IMR-90 (cell line): ENCODE data around the gene MOCS2. TPM values are rescaled to one million over a fixed set of nuclear protein-coding genes. Genes with fewer than 3 reads are reported as not detected.

Experiments used
- ATAC-seq: fragments of 200-7000 bp; cut with Tn5 transposase; 2 replicates; pipeline ENCODE4 v1.9.1; 2020; ENCODE audit warnings: low read depth, mild to moderate bottlenecking, moderate library complexity
- BruUV-seq: library from RNA; stranded (reverse); fragments of 400-500 nt; replicated peaks from 2 replicates; lab custom pipeline; 2021; lab: Mats Ljungman, UMichigan
- CTCF ChIA-PET: fragments of 300-600 bp; formaldehyde crosslinking; extraction: SDS; loops from one replicate; lab custom pipeline; 2021; ENCODE audit warnings: antibody characterized with exemption; lab: Yijun Ruan, JAX
- POLR2A ChIA-PET: fragments of 300-600 bp; sonication (Branson Sonifier 250); formaldehyde crosslinking; loops from one replicate; lab custom pipeline; 2022; ENCODE audit warnings: antibody characterized with exemption; ENCODE audit not compliant: unreplicated experiment; lab: Charles Lee
- DNase-seq: peaks from one replicate; pipeline ENCODE4 v3.0.0; 2013
- H2AFZ ChIP-seq: replicated peaks from 2 replicates; pipeline ENCODE3; 2013; ENCODE audit warnings: low read length, mild to moderate bottlenecking; ENCODE audit not compliant: poor library complexity
- H2AK5ac ChIP-seq: 2 replicates; pipeline ENCODE4 v1.6.1; 2013; ENCODE audit warnings: low read depth, low read length, inconsistent platforms
- H2AK9ac ChIP-seq: replicated peaks from 2 replicates; pipeline ENCODE3; 2013; ENCODE audit warnings: mild to moderate bottlenecking, low read depth, low read length, moderate library complexity; ENCODE audit not compliant: poor library complexity
- H2BK120ac ChIP-seq: 2 replicates; pipeline ENCODE4 v1.6.1; 2013; ENCODE audit warnings: low read depth, low read length, inconsistent platforms
- H2BK15ac ChIP-seq: 3 replicates; pipeline ENCODE4 v1.6.1; 2013; ENCODE audit warnings: low read depth, low read length, inconsistent platforms
- H2BK20ac ChIP-seq: 2 replicates; pipeline ENCODE4 v1.6.1; 2013; ENCODE audit warnings: low read depth, mild to moderate bottlenecking, inconsistent platforms, low read length, moderate library complexity
- H2BK5ac ChIP-seq: 2 replicates; pipeline ENCODE4 v1.6.1; 2013; ENCODE audit warnings: mild to moderate bottlenecking, low read depth, low read length, inconsistent platforms; ENCODE audit not compliant: poor library complexity, severe bottlenecking
- H3K14ac ChIP-seq: replicated peaks from 2 replicates; pipeline ENCODE4 v1.6.1; 2013; ENCODE audit warnings: low read depth, low read length, inconsistent platforms
- H3K18ac ChIP-seq: 2 replicates; pipeline ENCODE4 v1.6.1; 2013; ENCODE audit warnings: low read depth, low read length, control low read depth
- H3K23ac ChIP-seq: 2 replicates; pipeline ENCODE4 v1.6.1; 2013; ENCODE audit warnings: low read depth, low read length, inconsistent platforms
- H3K27ac ChIP-seq: 2 replicates; pipeline ENCODE4 v1.5.1; 2013; ENCODE audit warnings: mild to moderate bottlenecking, control low read depth, low read length; ENCODE audit not compliant: insufficient read depth
- H3K27me3 ChIP-seq: 2 replicates; pipeline ENCODE4 v1.6.1; 2013; ENCODE audit warnings: low read length; ENCODE audit not compliant: control insufficient read depth, insufficient read depth
- H3K36me3 ChIP-seq: 2 replicates; pipeline ENCODE4 v1.6.1; 2013; ENCODE audit warnings: low read length, mixed read lengths; ENCODE audit not compliant: control insufficient read depth, insufficient read depth
- H3K4ac ChIP-seq: 2 replicates; pipeline ENCODE4 v1.6.1; 2013; ENCODE audit warnings: low read depth, low read length, inconsistent platforms
- H3K4me1 ChIP-seq: 2 replicates; pipeline ENCODE4 v1.6.1; 2013; ENCODE audit warnings: low read length, mixed read lengths; ENCODE audit not compliant: control insufficient read depth, insufficient read depth
- H3K4me2 ChIP-seq: 2 replicates; pipeline ENCODE4 v1.6.1; 2013; ENCODE audit warnings: low read depth, mild to moderate bottlenecking, control low read depth, low read length, moderate library complexity
- H3K4me3 ChIP-seq: 2 replicates; pipeline ENCODE4 v1.5.1; 2013; ENCODE audit warnings: low read depth, mild to moderate bottlenecking, control low read depth, low read length, moderate library complexity; ENCODE audit not compliant: insufficient read depth
- H3K56ac ChIP-seq: 2 replicates; pipeline ENCODE4 v1.6.1; 2013; ENCODE audit warnings: low read length, inconsistent platforms; ENCODE audit not compliant: insufficient read depth; ENCODE audit errors: extremely low read depth
- H3K79me1 ChIP-seq, 2 experiments: 2 replicates each; pipeline ENCODE4 v1.6.1; 2013; ENCODE audit warnings: low read length in 2 of 2, inconsistent platforms in 1 of 2, low read depth in 1 of 2
- H3K9ac ChIP-seq: 2 replicates; pipeline ENCODE4 v1.6.1; 2013; ENCODE audit warnings: low read depth, low read length, control low read depth
- H3K9me1 ChIP-seq: 2 replicates; pipeline ENCODE4 v1.6.1; 2013; ENCODE audit warnings: low read length, inconsistent platforms; ENCODE audit not compliant: insufficient read depth
- H3K9me3 ChIP-seq: 2 replicates; pipeline ENCODE4 v1.6.1; 2013; ENCODE audit warnings: low read length; ENCODE audit not compliant: control insufficient read depth, insufficient read depth
- H4K20me1 ChIP-seq: 2 replicates; pipeline ENCODE4 v1.6.1; 2013; ENCODE audit warnings: low read length, inconsistent platforms; ENCODE audit not compliant: insufficient read depth
- H4K5ac ChIP-seq: 2 replicates; pipeline ENCODE4 v1.6.1; 2013; ENCODE audit warnings: mild to moderate bottlenecking, low read depth, low read length, control low read depth
- H4K8ac ChIP-seq, 2 experiments: 2 replicates each; pipeline ENCODE4 v1.6.1; 2013; ENCODE audit warnings: low read depth in 2 of 2, low read length in 2 of 2, control low read depth in 1 of 2, inconsistent platforms in 1 of 2
- H4K91ac ChIP-seq: 2 replicates; pipeline ENCODE4 v1.6.1; 2013; ENCODE audit warnings: low read depth, low read length, inconsistent platforms; ENCODE audit not compliant: insufficient read depth
- BHLHE40 ChIP-seq: fragments of 150-350 bp; IDR thresholded peaks from 2 replicates; pipeline ENCODE4 v1.6.1; 2016; ENCODE audit warnings: mild to moderate bottlenecking, low read depth, low read length
- CEBPB ChIP-seq: IDR thresholded peaks from 2 replicates; pipeline ENCODE4 v1.6.1; 2012; ENCODE audit warnings: low read depth, low read length, improper control_type of control experiment
- NFE2L2 ChIP-seq: fragments of 150-350 bp; IDR thresholded peaks from 2 replicates; pipeline ENCODE4 v1.6.1; 2016; ENCODE audit warnings: low read depth, mild to moderate bottlenecking, low read length
- RCOR1 ChIP-seq: IDR thresholded peaks from 2 replicates; pipeline ENCODE4 v1.6.1; 2012; ENCODE audit warnings: mild to moderate bottlenecking, low read length, improper control_type of control experiment; ENCODE audit not compliant: insufficient replicate concordance
- WGBS, 2 experiments: methylation state at CpG; one replicate each; pipeline versions ENCODE4 v1.1.5 to v1.1.7; 2013; ENCODE audit warnings: missing lambda C conversion rate in 2 of 2; ENCODE audit not compliant: insufficient read length in 1 of 2; ENCODE audit errors: extremely low coverage in 2 of 2; 5-methylcytosine and 5-hydroxymethylcytosine counted together
- dilution Hi-C: fragments of 300-500 bp; cut with HindIII; formaldehyde crosslinking; loops from one replicate; pipeline ENCODE4 v1.14.3; 2018; ENCODE audit warnings: low sequenced_read_pairs; ENCODE audit not compliant: unreplicated experiment
- in situ Hi-C: fragments of 300-500 bp; cut with MboI; formaldehyde crosslinking; loops from 3 replicates; pipeline ENCODE4 v1.14.3; 2019; ENCODE audit warnings: low sequenced_read_pairs, inconsistent platforms, mixed read lengths
- intact Hi-C: fragments of 100-400 bp; cut with micrococcal nuclease; formaldehyde crosslinking; loops from 2 replicates; pipeline ENCODE4 v1.10.0; 2022
- polyA plus RNA-seq, 3 experiments: library from polyadenylated mRNA; depleted of rRNA; stranded (reverse); fragments of >200 nt; gene quantifications; 2 replicates each; pipeline ENCODE4 v1.2.3, GENCODE V29; 2012; ENCODE audit warnings: low replicate concordance in 1 of 3
- total RNA-seq: library from RNA; depleted of rRNA; stranded (reverse); fragments of >200 nt; gene quantifications from 2 replicates; pipeline ENCODE4 v1.2.3, GENCODE V29; 2012
- TF ChIP-seq, protein P1 (sequence below): fragments of 150-350 bp; IDR thresholded peaks from 2 replicates; pipeline ENCODE4 v1.6.1; 2016; ENCODE audit warnings: low read depth, mild to moderate bottlenecking, low read length, moderate library complexity, borderline replicate concordance

The MOCS2 gene
- total and polyA plus RNA-seq, 2 of the 4 experiments (the other 2 are of a cell fraction), result 36.4 to 40.0 TPM

DNA sequence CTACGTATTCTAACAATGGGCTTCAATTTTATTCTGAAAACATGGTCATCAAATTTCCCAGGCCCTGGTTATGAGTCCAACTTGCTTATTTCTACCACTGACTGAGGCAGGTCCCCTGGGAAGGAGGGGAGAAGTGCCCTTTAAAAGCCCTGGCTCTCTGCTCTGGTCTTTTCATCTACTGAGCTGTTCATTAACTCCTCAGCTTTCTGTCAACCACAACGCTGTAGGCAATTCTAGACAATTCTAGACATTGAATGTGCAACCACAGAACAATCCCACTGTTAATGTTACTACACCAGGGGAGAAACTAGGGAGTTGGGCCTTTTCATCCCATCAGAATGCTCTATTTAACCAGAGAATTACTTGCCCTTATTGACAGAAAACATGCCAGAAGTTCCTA lies 10.0 kb downstream of the MOCS2 start:
- Histone ChIP-seq H2AK9ac (no peak overlapping the region), H4K8ac (no peak overlapping the region), H4K5ac (no peak overlapping the region), H2AFZ (no peak overlapping the region), H3K9ac (no peak overlapping the region), H3K79me1 (peaks cover 0 to 3% of the 10 kb centered on the region in 2 experiments; a peak in 1 of 4 replicates), H2BK120ac (no peak overlapping the region; the same call in 1 of the 2 replicates), H3K9me1 (no peaks in the 10 kb centered on the region), H4K20me1 (no peaks in the 10 kb centered on the region), H3K14ac (no peak overlapping the region), H2BK20ac (no peak overlapping the region), H4K91ac (no peak overlapping the region), H3K9me3 (no peaks in the 10 kb centered on the region), H3K56ac (no peak overlapping the region), H3K36me3 (peaks cover 22% of the 10 kb centered on the region), H2BK5ac (peak overlapping the region; percentile 14), H3K4me1 (peaks cover 2% of the 10 kb centered on the region; the same call in 1 of the 2 replicates), H3K4ac (no peak overlapping the region), H3K4me2 (no peak overlapping the region), H3K27ac (no peak overlapping the region), H2BK15ac (no peak overlapping the region), H2AK5ac (no peak overlapping the region), H3K4me3 (no peak overlapping the region), H3K27me3 (no peaks in the 10 kb centered on the region), H3K18ac (no peak overlapping the region), H3K23ac (no peak overlapping the region)
- ChIA-PET POLR2A (no interaction called here), CTCF (no interaction called here)
- intact Hi-C loops, result no loop called here
- TF ChIP-seq NFE2L2, result no peak
- TF ChIP-seq BHLHE40, result no peak
- TF ChIP-seq, protein P1, sequence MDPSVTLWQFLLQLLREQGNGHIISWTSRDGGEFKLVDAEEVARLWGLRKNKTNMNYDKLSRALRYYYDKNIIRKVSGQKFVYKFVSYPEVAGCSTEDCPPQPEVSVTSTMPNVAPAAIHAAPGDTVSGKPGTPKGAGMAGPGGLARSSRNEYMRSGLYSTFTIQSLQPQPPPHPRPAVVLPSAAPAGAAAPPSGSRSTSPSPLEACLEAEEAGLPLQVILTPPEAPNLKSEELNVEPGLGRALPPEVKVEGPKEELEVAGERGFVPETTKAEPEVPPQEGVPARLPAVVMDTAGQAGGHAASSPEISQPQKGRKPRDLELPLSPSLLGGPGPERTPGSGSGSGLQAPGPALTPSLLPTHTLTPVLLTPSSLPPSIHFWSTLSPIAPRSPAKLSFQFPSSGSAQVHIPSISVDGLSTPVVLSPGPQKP, result no peak
- TF ChIP-seq RCOR1, result no peak
- TF ChIP-seq CEBPB, result no peak
- in situ Hi-C loops, result loop anchor here (5.0 kb wide), 1 partner anchor 152 kb away; no protein-coding TSS in a partner anchor
- no TSS peak for BruUV-seq
- ATAC-seq (peak; percentile 48), DNase-seq (peak; percentile 12)
- dilution Hi-C loops, result no loop called here
- 100% methylated on average over 1 of the region's 2 CpGs; no CpG with 5 or more reads in 1 of the 2 experiments for WGBS, 2 experiments
